Liver (tissue), 3 donors: ENCODE results near the gene CDC25A.

Experiments
- EGR1 ChIP-seq, 2 donors: IDR thresholded peaks; 2 replicates each; pipeline ENCODE4 v1.6.1; 2016 to 2018; ENCODE audit warnings: antibody characterized with exemption in 2 of 2, low read depth in 2 of 2
- MAX ChIP-seq: IDR thresholded peaks from 2 replicates; pipeline ENCODE4 v1.6.1; 2016; ENCODE audit warnings: antibody characterized with exemption
- RAD21 ChIP-seq, 2 donors: IDR thresholded peaks; 2 replicates each; pipeline ENCODE4 v1.6.1; 2016; ENCODE audit warnings: antibody characterized with exemption in 2 of 2, mild to moderate bottlenecking in 2 of 2
- SP1 ChIP-seq: IDR thresholded peaks from 2 replicates; pipeline ENCODE4 v1.6.1; 2018; ENCODE audit warnings: antibody characterized with exemption, mild to moderate bottlenecking
- ZBTB33 ChIP-seq: IDR thresholded peaks from 2 replicates; pipeline ENCODE4 v1.6.1; 2016; ENCODE audit warnings: antibody characterized with exemption
- TF ChIP-seq, protein P1 (sequence below): fragments of 150-350 bp; IDR thresholded peaks from 2 replicates; pipeline ENCODE4 v1.5.1; 2017; ENCODE audit warnings: improper control_type of control experiment, low read depth, low read length; ENCODE audit not compliant: missing input control
- donor health status: healthy.
- donor health status: healthy.

GRCh38 chr3:48233542-48233941 is 45.3 kb upstream of the CDC25A start:
- TF ChIP-seq, protein P1, sequence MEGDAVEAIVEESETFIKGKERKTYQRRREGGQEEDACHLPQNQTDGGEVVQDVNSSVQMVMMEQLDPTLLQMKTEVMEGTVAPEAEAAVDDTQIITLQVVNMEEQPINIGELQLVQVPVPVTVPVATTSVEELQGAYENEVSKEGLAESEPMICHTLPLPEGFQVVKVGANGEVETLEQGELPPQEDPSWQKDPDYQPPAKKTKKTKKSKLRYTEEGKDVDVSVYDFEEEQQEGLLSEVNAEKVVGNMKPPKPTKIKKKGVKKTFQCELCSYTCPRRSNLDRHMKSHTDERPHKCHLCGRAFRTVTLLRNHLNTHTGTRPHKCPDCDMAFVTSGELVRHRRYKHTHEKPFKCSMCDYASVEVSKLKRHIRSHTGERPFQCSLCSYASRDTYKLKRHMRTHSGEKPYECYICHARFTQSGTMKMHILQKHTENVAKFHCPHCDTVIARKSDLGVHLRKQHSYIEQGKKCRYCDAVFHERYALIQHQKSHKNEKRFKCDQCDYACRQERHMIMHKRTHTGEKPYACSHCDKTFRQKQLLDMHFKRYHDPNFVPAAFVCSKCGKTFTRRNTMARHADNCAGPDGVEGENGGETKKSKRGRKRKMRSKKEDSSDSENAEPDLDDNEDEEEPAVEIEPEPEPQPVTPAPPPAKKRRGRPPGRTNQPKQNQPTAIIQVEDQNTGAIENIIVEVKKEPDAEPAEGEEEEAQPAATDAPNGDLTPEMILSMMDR, result no peak
- no peak for TF ChIP-seq ZBTB33
- no peak for TF ChIP-seq MAX
- no peak for TF ChIP-seq RAD21 (IDR thresholded peaks at IDR 0.05)
- TF ChIP-seq EGR1 (IDR thresholded peaks at IDR 0.05; ENCODE audit: low read depth in 2 of 2), result no peak
- TF ChIP-seq SP1, result no peak
